MM.1S (cell line): Measurements from ENCODE around the gene CPA2.

Source experiments
- CTCF ChIP-seq: fragments of 300-600 bp; sonication (generic); IDR thresholded peaks from 2 replicates; pipeline ENCODE4 v1.5.1; 2016; ENCODE audit warnings: antibody characterized with exemption, low read length, mixed read lengths
- EZH2phosphoT487 ChIP-seq: fragments of 300-600 bp; sonication (generic); IDR thresholded peaks from 2 replicates; pipeline ENCODE4 v1.6.1; 2018; ENCODE audit warnings: antibody characterized with exemption, low read length

- TF ChIP-seq CTCF = no peak
- no peak for TF ChIP-seq EZH2phosphoT487
Observed at GRCh38 chr7:130263130-130263529, 3.5 kb upstream of the CPA2 start.
